HepG2 (cell line): ENCODE measurements around the gene DOK4. TPM values are rescaled to one million over a fixed set of nuclear protein-coding genes. Genes with fewer than 3 reads are reported as not detected.
A peak's percentile ranks its signal among the peaks of the same experiment; 100 is the strongest.

ENCODE experiments used
- BATF2 ChIP-seq: sonication (generic); formaldehyde crosslinking; IDR thresholded peaks from 2 replicates; pipeline ENCODE4 v1.8.0; 2022; ENCODE audit warnings: mild to moderate bottlenecking, missing genetic modification reagents, moderate library complexity
- CCAR2 ChIP-seq: fragments of 200-400 bp; formaldehyde crosslinking; optimal IDR thresholded peaks from 2 replicates; pipeline ENCODE3; 2018; ENCODE audit warnings: low read depth, mild to moderate bottlenecking, low read length, moderate library complexity
- DNMT3B ChIP-seq: conservative IDR thresholded peaks from 2 replicates; pipeline ENCODE4 v1.6.1; 2016; ENCODE audit warnings: missing biosample characterization, control low read depth
- FOSL2 ChIP-seq: sonication (generic); formaldehyde crosslinking; IDR thresholded peaks from 2 replicates; pipeline ENCODE4 v1.4.0; 2020; ENCODE audit warnings: missing genetic modification reagents
- HCFC1 ChIP-seq: fragments of 150-350 bp; IDR thresholded peaks from 2 replicates; pipeline ENCODE4 v1.6.1; 2014; ENCODE audit warnings: low read depth, low read length
- KDM2A ChIP-seq: sonication (generic); formaldehyde crosslinking; IDR thresholded peaks from 2 replicates; pipeline ENCODE4 v1.4.0; 2020; ENCODE audit warnings: low read depth, missing genetic modification reagents, borderline replicate concordance
- NFYC ChIP-seq: IDR thresholded peaks from 2 replicates; pipeline ENCODE4 v1.6.1; 2016; ENCODE audit warnings: missing genetic modification reagents, missing compliant biosample characterization
- PBX3 ChIP-seq: sonication (generic); formaldehyde crosslinking; IDR thresholded peaks from 2 replicates; pipeline ENCODE4 v1.8.1; 2023; ENCODE audit warnings: missing genetic modification reagents, inconsistent platforms, borderline replicate concordance
- POLR2AphosphoS2 ChIP-seq: IDR thresholded peaks from 2 replicates; pipeline ENCODE4 v1.6.1; 2011; ENCODE audit warnings: low read depth, low read length, improper control_type of control experiment
- POLR2G ChIP-seq: fragments of 200-400 bp; formaldehyde crosslinking; IDR thresholded peaks from 2 replicates; pipeline ENCODE4 v1.6.1; 2018; ENCODE audit warnings: mild to moderate bottlenecking, low read depth, low read length, moderate library complexity
- RAD21 ChIP-seq: fragments of 450-650 bp; formaldehyde crosslinking; IDR thresholded peaks from 2 replicates; pipeline ENCODE4 v1.5.0; 2020; ENCODE audit warnings: mild to moderate bottlenecking
- RELA ChIP-seq: sonication (generic); formaldehyde crosslinking; IDR thresholded peaks from 2 replicates; pipeline ENCODE4 v1.4.0; 2020; ENCODE audit warnings: missing genetic modification reagents
- RXRA ChIP-seq: sonication (generic); formaldehyde crosslinking; IDR thresholded peaks from 2 replicates; pipeline ENCODE4 v1.5.1; 2020; ENCODE audit warnings: missing genetic modification reagents
- SALL2 ChIP-seq: sonication (generic); formaldehyde crosslinking; IDR thresholded peaks from 2 replicates; pipeline ENCODE4 v1.8.1; 2023; ENCODE audit warnings: mild to moderate bottlenecking, missing genetic modification reagents, inconsistent platforms
- U2AF2 ChIP-seq: fragments of 200-400 bp; formaldehyde crosslinking; IDR thresholded peaks from 2 replicates; pipeline ENCODE4 v1.6.1; 2017; ENCODE audit warnings: low read depth, mild to moderate bottlenecking, low read length
- ZFP91 ChIP-seq: sonication (generic); formaldehyde crosslinking; IDR thresholded peaks from 2 replicates; pipeline ENCODE4 v1.9.0; 2022; ENCODE audit warnings: missing genetic modification reagents, mild to moderate bottlenecking, borderline replicate concordance
- ZNF275 ChIP-seq: sonication (generic); formaldehyde crosslinking; IDR thresholded peaks from 2 replicates; pipeline ENCODE4 v1.8.0; 2022; ENCODE audit warnings: missing genetic modification reagents, mild to moderate bottlenecking, inconsistent platforms, borderline replicate concordance
- ZSCAN20 ChIP-seq: sonication (generic); formaldehyde crosslinking; IDR thresholded peaks from 2 replicates; pipeline ENCODE4 v1.4.0; 2020; ENCODE audit warnings: missing genetic modification reagents, mild to moderate bottlenecking, borderline replicate concordance
- polyA plus RNA-seq, 8 experiments: library from polyadenylated mRNA; depleted of rRNA in 3 of 8; stranded (reverse) in 7 of 8; unstranded in 1 of 8; fragments of >200 nt; fragmentation: Illumina TruSeq in 4 of 8; extraction: Trizol in 4 of 8; gene quantifications; 2 replicates each; pipeline versions ENCODE4 v1.2.1 to v1.2.3, GENCODE V29; 2011 to 2016; ENCODE audit warnings: low read depth in 4 of 8, missing spikeins in 1 of 8, mixed read lengths in 1 of 8; ENCODE audit not compliant: insufficient read depth in 1 of 8
- total RNA-seq, 5 experiments: library from RNA; depleted of rRNA; stranded (reverse); fragments of >200 nt; fragmentation: Illumina TruSeq; extraction: Trizol; gene quantifications; 2 replicates each; pipeline ENCODE4 v1.2.3, GENCODE V29; 2016; ENCODE audit warnings: low read depth in 1 of 5
- TF ChIP-seq, protein P1 (sequence below): sonication (generic); formaldehyde crosslinking; IDR thresholded peaks from 2 replicates; pipeline ENCODE4 v1.4.0; 2020; ENCODE audit warnings: missing genetic modification reagents, mild to moderate bottlenecking, borderline replicate concordance
- TF ChIP-seq, protein P2 (sequence below): sonication (generic); formaldehyde crosslinking; IDR thresholded peaks from 2 replicates; pipeline ENCODE4 v1.8.1; 2023; ENCODE audit warnings: mild to moderate bottlenecking, missing genetic modification reagents, borderline replicate concordance
- TF ChIP-seq, protein P3 (sequence below): sonication (generic); formaldehyde crosslinking; IDR thresholded peaks from 2 replicates; pipeline ENCODE4 v1.4.0; 2020; ENCODE audit warnings: missing genetic modification reagents

DOK4 gene
- total and polyA plus RNA-seq, 2 of the 13 experiments (the other 11 are each of a cell fraction or from before 2014, with no cell fraction given), result 52.7 to 70.0 TPM

- no peak for TF ChIP-seq ZSCAN20
- no peak for TF ChIP-seq U2AF2
- TF ChIP-seq KDM2A, result peak; percentile 85
- no peak for TF ChIP-seq BATF2 (CRISPR knock-in tag)
- no peak for TF ChIP-seq NFYC (CRISPR knock-in tag)
- TF ChIP-seq, protein P1, sequence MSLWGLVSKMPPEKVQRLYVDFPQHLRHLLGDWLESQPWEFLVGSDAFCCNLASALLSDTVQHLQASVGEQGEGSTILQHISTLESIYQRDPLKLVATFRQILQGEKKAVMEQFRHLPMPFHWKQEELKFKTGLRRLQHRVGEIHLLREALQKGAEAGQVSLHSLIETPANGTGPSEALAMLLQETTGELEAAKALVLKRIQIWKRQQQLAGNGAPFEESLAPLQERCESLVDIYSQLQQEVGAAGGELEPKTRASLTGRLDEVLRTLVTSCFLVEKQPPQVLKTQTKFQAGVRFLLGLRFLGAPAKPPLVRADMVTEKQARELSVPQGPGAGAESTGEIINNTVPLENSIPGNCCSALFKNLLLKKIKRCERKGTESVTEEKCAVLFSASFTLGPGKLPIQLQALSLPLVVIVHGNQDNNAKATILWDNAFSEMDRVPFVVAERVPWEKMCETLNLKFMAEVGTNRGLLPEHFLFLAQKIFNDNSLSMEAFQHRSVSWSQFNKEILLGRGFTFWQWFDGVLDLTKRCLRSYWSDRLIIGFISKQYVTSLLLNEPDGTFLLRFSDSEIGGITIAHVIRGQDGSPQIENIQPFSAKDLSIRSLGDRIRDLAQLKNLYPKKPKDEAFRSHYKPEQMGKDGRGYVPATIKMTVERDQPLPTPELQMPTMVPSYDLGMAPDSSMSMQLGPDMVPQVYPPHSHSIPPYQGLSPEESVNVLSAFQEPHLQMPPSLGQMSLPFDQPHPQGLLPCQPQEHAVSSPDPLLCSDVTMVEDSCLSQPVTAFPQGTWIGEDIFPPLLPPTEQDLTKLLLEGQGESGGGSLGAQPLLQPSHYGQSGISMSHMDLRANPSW, result no peak
- no peak for TF ChIP-seq ZNF275 (CRISPR knock-in tag)
- peak; percentile 87; the same call in 1 of the 2 replicates for TF ChIP-seq RELA (CRISPR knock-in tag)
- no peak for TF ChIP-seq HCFC1
- TF ChIP-seq POLR2AphosphoS2, result no peak
- no peak for TF ChIP-seq POLR2G
- peak; percentile 34 for TF ChIP-seq FOSL2 (CRISPR knock-in tag)
- peak; percentile 99 for TF ChIP-seq RAD21 (CRISPR knock-in tag)
- TF ChIP-seq, protein P2, sequence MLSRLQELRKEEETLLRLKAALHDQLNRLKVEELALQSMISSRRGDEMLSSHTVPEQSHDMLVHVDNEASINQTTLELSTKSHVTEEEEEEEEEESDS (CRISPR knock-in tag), result no peak
- peak; percentile 59; the same call in 1 of the 2 replicates for TF ChIP-seq ZFP91
- TF ChIP-seq DNMT3B (CRISPR knock-in tag), result no peak
- TF ChIP-seq RXRA (CRISPR knock-in tag), result no peak; the same call in 1 of the 2 replicates
- TF ChIP-seq, protein P3, sequence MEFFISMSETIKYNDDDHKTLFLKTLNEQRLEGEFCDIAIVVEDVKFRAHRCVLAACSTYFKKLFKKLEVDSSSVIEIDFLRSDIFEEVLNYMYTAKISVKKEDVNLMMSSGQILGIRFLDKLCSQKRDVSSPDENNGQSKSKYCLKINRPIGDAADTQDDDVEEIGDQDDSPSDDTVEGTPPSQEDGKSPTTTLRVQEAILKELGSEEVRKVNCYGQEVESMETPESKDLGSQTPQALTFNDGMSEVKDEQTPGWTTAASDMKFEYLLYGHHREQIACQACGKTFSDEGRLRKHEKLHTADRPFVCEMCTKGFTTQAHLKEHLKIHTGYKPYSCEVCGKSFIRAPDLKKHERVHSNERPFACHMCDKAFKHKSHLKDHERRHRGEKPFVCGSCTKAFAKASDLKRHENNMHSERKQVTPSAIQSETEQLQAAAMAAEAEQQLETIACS (CRISPR knock-in tag), result no peak
- TF ChIP-seq PBX3, result no peak
- TF ChIP-seq SALL2 (CRISPR knock-in tag), result 0 out of 2 replicates have a peak, but pooled peaks have one; percentile 58
- TF ChIP-seq CCAR2, result no peak
Measured at GRCh38 chr16:57519796-57520360, 33.6 kb upstream of the DOK4 start (continued).
